Activated T-helper 17 cell treated with anti-CD3 and anti-CD28 coated beads, Interleukin-2, amount 50 U/mL, for 72 hours (primary cell): ENCODE measurements around the gene NYAP1. TPM values are rescaled to one million over a fixed set of nuclear protein-coding genes. Genes with fewer than 3 reads are reported as not detected.

Experiments used
- total RNA-seq, 2 donors: library from RNA; stranded (reverse); gene quantifications; one replicate each; pipeline ENCODE4 v1.2.3, GENCODE V29; 2022

The NYAP1 gene
- total RNA-seq, 2 donors from 2014 or later = 0.15 to 0.19 TPM

Other genes with a start within 250 kb of the NYAP1 start
- gene SPDYE3, start 176.2 kb upstream of the NYAP1 start, total RNA-seq = not detected
- gene PILRB, start 125.8 kb upstream of the NYAP1 start, total RNA-seq = 10 to 100 TPM; 36.5 to 63.4 TPM
- 1 to 10 TPM; 2.7 to 7.0 TPM for gene PILRA, start 110.4 kb upstream of the NYAP1 start, total RNA-seq
- gene ZCWPW1, start 55.2 kb upstream of the NYAP1 start, total RNA-seq = 1 to 10 TPM; 3.1 to 3.8 TPM
- gene MEPCE, start 54.1 kb upstream of the NYAP1 start, total RNA-seq = 10 to 100 TPM; 59.5 to 65.2 TPM
- gene PPP1R35, start 47.4 kb upstream of the NYAP1 start, total RNA-seq = 10 to 100 TPM; 51.2 to 63.6 TPM
- gene SPACDR, start 19.7 kb upstream of the NYAP1 start, total RNA-seq = 10 to 100 TPM in 1 of 2 donors, 1 to 10 TPM in 1; 3.3 to 17.3 TPM
- gene TSC22D4, start 4.7 kb upstream of the NYAP1 start, total RNA-seq = 100 to 1,000 TPM in 1 of 2 donors, 10 to 100 TPM in 1; 88.5 to 163 TPM
- 10 to 100 TPM; 48.3 to 50.7 TPM for gene AGFG2, start 55.3 kb downstream of the NYAP1 start, total RNA-seq
- 10 to 100 TPM in 1 of 2 donors, 1 to 10 TPM in 1; 7.6 to 12.9 TPM for gene SAP25, start 90.0 kb downstream of the NYAP1 start, total RNA-seq
- 10 to 100 TPM; 81.1 to 96.4 TPM for gene LRCH4, start 102.2 kb downstream of the NYAP1 start, total RNA-seq
- 1 to 10 TPM; 1.5 to 5.6 TPM for gene FBXO24, start 102.4 kb downstream of the NYAP1 start, total RNA-seq
- 10 to 100 TPM; 10.7 to 22.2 TPM for gene PCOLCE, start 118.4 kb downstream of the NYAP1 start, total RNA-seq
- 10 to 100 TPM; 21.0 to 32.7 TPM for gene MOSPD3, start 128.6 kb downstream of the NYAP1 start, total RNA-seq
- gene TFR2, start 157.6 kb downstream of the NYAP1 start, total RNA-seq = 10 to 100 TPM; 30.8 to 39.4 TPM
- gene ACTL6B, start 172.5 kb downstream of the NYAP1 start, total RNA-seq = not detected
- 100 to 1,000 TPM; 181 to 271 TPM for gene GNB2, start 189.8 kb downstream of the NYAP1 start, total RNA-seq
- 10 to 100 TPM; 40.2 to 53.1 TPM for gene GIGYF1, start 210.3 kb downstream of the NYAP1 start, total RNA-seq
- 10 to 100 TPM; 29.6 to 68.9 TPM for gene POP7, start 222.2 kb downstream of the NYAP1 start, total RNA-seq
- not detected for gene EPO, start 236.5 kb downstream of the NYAP1 start, total RNA-seq
- not detected for gene ZAN, start 249.7 kb downstream of the NYAP1 start, total RNA-seq